Fibroblast of skin of abdomen (primary cell): Measurements from ENCODE around the gene LRRC2.
"Not testable (repeated sequence)": the region's sequence is repeated elsewhere in the genome, so short reads cannot be mapped to it uniquely, and the experiment has no call there.

Experiments used
- DNase-seq: peaks from one replicate; pipeline ENCODE4 v3.0.0-alpha.2; 2013

LRRC2 gene

DNA sequence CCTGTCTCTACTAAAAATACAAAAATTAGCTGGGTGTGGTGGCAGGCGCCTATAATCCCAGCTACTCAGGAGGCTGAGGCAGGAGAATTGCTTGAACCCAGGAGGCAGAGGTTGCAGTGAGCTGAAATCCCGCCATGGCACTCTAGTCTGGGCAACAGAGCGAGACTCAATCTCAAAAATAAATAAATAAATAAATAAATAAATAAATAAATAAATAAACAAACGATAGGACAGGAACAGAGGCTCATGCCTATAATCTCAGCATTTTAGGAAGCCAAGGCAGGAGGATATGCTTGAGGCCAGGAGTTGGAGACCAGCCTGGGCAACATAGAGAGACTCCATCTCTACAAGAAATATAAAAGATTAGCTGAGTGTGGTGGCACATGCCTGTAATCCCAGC, 43.9 kb downstream of the LRRC2 start:
- not testable (repeated sequence) for DNase-seq

DNA sequence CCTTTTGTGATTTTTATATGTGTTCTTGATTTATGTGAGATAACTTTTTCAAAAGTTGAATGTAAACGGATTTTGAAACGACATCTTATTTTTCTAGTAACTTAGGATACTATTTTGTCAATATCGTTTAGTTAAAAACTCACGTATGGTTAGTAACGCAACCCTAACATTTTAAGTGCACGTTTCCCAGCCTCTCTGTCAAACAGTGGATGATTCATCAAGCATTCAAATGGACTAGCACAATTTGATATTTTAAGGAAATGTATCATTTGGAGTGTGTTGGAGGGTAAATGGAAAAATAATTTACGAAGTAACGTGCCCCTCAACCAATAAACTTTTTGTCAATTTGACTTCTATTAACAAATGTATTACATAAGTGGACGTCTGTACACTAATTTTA, 45.0 kb downstream of the LRRC2 start:
- DNase-seq, result no peak

DNA sequence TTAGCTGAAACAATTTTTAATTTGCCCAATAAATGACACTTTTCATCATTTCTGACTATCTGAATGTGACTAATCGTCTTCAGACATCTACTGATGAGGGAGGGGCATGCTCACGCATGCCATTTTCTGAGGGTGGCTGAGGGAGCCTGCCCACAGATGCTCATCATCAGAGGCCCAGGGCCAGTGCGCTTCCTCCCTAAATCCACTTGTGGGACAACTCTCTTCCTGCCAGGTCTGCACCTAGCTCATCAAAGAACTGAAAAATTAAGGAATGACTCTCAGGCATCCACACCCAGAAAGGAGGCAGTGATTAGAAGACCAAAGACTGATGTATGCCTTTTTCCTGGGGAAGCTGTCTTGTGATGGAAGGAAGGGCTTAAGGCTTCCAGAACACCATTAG, 45.6 kb downstream of the LRRC2 start:
- no peak for DNase-seq

DNA sequence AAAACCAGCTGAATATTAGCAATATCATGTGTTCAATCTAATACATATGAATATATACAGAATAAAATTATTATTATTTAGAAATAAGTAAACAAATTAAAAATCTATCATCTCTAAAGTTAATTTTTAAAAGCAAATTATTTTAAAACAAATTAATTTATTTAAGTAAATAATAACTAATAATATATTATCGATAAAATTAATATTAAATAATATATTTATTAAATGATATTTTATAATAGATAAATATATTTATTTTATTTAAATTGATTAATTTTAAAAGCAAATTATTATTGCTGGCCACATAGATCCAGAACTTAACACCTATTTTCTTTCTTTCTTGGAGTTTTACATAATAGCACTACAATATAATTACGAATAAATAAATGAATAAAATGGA, 46.1 kb downstream of the LRRC2 start:
- DNase-seq, result no peak

DNA sequence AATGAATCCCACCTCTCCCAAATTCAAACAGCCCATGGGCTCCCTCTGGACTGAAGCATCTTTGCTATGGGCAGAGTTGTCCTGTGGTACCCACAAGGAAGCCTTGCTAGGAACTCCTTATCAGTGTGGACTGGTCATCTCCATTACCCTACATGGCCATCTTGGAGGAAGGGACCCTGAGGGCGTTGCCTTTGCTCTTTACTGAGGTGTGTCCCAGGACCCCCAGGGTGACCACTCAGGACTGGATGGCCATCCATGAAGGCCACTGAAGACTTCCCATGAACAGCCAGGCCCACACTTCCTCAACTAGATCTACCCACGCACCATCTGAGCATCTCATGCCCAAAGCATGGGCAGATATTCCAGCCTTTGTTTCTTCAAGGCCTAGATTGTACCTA, 48.3 kb downstream of the LRRC2 start:
- DNase-seq, result no peak

DNA sequence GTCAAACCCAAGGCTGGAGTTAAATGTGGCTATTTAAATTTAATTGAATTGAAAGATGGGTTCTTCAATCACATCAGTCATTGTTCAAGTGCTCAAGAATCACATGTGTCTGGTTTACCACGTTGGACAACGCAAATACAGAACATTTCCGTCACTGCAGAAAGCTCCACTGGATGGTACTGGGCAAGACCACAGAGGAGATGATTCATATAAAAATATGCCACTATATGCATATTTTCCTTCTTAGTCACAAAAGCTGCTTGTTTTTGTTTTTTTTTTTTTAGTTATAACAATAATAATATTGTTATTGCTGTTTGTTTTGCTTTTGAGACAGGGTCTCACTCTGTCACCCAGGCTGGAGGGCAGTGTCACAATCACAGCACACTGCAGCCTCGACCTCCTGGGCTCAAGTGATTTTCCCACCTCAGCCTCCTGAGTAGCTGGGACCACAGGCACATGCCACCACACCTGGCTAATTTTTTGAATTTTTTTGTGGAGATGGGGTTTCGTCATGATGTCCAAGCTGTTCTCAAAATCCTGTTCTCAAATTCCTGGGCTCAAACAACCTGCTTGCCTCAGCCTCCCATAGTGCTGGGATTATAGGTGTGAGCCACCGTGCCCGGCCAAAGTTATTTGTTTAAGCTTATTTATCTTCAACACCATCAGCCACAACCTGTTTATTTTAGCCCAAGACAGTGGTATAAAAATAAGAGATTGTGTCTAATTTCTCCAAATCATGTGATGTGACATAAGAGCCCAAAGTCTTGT, 48.9 kb downstream of the LRRC2 start:
- DNase-seq, result peak; percentile 72

DNA sequence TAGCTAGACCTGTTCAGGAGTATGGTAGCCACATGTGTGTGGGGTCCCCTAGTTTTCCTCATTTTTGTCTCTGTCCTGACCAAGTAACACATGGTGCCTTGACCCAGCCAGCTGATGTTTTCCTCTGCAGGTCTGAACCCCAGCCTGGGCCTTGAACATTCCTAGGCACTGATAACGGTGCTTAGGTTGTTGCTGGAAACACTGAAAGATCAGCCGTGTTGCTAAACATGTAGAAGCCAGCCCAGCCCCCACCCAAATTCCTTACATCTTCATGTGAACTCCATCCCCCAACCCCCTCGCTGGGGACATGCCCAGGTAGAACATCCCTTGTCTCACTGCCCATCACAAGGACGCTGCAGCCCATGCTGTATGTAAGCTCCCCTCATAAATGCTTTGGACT, 49.6 kb downstream of the LRRC2 start:
- DNase-seq, result no peak

DNA sequence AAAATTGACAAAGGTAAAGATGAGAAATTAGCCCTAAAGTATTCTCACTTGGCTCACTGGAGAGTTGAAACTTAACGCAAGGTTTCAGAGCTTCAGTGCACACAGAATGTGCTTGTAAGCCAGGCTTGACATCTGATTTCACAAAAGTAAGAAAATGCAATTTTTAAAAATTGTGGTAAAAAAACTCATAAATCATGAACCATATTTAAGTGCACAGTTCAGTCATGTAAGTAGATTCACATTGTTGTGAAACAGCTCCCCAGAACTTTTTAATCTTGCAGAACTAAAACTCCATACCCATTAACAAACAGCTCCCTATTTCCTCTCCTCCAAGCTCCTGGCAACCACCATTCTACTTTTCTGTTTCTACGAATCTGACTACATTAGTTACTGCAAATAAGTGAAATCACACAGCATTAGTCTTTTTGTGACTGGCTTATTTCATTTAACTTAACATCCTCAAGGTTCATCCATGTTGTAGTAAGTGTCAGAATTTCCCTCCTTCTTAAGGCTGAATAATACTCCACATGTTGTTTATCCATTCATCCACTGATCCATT, 53.8 kb downstream of the LRRC2 start:
- DNase-seq, result no peak

DNA sequence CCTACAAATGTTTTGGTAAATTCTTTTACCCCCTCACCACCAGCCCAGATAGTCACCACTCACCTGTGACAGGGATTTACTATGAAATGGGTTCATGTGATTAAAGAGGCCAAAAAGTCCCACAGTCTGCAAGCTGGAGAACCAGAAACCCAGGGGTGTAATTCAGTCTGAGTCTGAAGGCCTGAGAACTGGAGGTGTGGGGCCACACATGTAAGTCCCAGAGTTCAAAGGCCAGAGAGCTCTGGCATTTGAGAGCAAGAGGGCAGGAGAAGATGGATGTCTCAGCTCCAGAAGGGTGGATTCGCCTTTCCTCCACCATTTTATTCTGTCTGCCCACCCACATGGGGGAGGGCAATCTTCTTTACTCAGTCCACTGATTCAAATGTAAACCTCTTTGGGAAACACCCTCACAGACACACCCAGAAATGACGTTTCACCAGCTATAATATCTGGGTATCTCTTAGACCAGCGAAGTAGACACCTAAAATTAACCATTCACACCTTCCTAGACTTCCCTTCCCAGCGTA, 56.4 kb downstream of the LRRC2 start:
- DNase-seq, result no peak

DNA sequence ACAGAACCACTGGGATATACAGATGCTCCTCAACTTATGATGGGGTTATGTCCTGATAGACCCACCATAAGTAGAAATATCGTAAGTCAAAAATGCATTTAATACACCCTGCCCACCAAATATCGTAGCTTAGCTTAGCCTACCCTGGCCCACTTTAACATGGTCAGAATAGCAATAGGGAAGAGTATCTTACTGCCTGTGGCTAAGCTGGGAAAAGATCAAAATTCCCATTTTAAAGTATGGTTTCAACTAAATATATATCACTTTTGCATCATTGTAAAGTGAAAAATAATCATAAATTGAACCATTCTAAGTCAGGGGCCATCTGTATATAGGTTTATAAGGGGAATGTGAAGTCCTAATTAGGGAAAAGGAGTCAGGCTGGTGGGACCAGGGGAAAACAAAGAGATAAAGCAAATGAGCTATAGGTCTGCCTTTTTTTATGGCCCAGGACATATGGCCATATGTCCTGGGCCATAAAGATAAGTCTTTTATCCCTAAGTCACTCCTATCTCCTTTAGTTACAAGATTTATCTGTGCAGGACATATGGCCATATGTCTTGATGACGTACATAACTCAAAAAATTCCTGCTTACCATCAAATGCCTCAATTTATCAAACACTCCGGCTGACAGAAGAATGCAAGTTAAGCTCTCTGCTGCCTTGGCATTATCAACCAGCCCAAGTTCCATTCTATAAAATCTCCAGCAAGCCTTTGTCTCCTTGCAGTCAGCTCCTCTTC, 57.1 kb downstream of the LRRC2 start:
- DNase-seq, result peak; percentile 38

DNA sequence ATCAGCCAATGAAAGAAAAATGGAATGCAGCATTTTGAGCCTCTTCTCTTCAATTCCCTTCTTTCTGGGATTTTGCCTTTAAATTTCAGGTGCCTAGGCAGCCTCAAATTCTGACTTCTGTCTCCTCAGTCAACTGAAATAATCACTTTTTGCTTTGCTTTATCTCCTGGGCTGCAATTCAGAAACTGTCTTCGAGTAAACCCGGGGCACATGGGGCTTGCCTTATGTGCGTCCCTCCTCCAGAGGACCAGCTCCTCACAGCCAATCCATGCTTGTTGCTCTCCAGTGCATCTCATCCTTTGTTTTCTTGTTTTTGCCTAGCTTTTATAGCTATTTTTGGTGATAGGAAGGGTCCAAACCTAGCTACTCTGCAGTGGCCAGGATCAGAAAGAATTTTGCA, 59.6 kb downstream of the LRRC2 start:
- DNase-seq, result no peak

DNA sequence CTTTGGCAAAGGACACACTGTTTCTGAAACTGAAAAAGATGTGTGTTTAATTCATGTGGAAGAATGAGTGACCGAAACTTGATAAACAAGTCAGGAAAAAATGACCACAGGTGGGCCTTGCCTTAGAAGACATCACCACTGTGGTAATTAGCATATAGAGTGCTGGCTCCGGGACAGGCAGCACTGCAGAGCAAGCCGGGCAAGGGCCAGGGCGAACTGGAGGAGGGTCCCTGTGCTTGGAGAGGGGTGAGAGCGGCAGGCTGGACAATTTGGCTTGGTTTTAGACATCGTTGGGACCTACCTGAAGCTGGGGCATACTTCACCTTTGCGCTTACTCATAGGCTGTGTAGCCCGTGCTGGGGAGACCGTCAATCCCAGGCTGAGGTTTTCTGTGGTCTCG, 60.1 kb downstream of the LRRC2 start:
- no peak for DNase-seq

DNA sequence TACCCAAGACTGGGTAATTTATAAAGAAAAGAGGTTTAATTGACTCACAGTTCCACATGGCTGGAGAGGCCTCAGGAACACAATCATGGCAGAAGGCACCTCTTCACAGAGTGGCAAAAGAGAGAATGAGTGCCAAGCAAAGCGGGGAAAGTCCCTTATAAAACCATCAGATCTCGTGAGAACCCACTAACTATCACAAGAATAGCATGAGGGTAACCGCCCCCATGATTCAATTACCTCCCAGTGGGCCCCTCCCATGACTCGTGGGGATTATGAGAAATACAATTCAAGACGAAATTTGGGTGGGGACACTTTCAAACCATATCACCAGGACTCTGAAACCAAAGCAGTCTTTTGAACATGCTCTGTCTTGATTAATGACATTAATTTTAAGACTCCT, 61.3 kb downstream of the LRRC2 start:
- DNase-seq, result no peak

DNA sequence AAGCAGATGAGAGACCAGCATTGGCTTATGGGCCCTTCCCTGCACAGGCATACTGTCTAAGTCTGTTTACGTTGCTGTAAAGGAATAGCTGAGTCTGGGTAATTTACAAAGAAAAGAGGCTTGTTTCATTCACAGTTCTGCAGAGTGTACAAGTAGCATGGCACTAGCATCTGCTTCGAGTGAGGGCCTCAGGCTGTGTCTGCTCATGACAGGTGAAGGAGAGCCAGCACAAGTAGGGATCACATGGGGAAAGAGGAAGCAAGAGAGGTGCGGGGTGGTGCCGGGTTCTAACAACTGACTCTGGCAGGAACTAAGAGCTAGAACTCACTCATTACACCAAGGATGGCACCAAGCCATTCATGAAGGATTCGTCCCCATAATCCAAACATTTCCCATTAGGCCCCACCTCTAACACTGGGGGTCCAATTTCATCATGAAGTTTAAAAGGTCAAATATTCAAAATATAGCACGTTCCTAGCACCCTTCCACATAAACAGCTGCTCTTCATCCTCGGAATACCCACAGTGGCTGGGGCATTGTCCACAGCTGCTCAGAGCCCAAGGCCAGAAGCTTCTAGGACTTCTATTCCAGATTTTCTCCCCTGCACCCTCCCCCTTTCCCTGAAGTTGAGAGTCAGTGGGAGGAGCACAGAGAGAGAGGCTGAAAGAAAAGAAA, 62.8 kb downstream of the LRRC2 start:
- DNase-seq, result no peak

DNA sequence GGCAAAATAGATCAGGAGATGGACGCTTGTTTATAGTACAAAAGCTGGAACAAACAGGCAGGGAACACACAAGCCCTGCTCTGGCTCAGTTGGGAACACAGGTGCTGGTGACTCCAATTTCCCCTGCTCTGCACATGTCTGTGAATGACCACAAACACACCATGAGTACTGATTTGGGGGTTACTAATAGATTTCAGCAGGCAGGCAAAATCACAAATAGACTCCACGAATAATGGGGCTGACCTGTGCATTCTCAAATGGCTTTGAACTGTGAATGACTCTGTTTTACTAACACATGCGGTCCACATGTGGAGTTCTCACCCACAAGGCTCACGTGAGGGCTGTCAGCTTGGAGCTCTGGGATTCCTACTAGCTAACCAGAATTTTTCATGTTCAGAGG, 64.4 kb downstream of the LRRC2 start:
- peak; percentile 69 for DNase-seq

DNA sequence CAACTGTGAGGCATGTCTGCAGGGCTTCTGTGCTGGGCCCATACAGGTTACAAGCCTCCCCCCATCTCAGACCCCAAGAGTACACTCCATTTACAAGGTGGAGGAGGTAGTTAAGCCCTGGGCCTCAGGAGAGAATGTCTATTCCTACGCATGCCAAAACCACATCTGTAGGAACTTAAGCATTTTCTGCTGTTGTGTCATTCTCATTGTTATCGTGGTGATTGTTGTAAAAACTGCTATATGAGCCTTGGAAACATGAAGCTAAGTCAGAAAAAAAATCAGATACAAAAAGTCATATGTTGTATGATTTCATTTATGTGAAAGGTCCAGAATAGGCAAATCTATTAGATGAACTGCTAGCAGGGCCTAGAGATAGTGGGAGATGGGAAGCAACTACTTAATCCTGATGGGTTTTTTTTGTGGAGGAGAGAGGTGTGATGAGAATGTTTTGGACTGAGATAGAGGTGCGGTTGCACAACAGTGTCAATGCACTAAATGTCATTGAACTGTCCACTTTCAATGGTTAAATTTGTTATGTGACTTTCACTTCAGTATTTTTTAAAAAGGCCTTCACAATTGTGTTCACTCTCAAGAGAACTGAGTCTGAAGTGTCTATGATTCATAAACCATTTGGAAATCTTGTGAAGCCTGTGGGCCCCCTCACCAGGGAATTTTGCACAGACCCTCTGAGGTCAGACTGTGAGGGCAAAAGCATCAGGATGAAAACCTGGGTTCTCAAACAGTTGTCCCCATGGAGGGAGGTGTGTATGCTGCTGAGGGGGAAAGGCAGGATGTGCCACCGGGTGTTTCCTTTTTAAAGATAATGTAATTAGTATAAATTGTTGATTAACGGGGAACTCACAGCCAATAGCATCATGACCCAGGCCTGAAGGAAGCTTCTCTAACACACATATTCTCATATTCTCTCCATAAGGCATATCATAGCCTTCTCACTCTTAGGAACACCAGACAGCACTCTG, 65.2 kb downstream of the LRRC2 start:
- DNase-seq, result peak; percentile 79

DNA sequence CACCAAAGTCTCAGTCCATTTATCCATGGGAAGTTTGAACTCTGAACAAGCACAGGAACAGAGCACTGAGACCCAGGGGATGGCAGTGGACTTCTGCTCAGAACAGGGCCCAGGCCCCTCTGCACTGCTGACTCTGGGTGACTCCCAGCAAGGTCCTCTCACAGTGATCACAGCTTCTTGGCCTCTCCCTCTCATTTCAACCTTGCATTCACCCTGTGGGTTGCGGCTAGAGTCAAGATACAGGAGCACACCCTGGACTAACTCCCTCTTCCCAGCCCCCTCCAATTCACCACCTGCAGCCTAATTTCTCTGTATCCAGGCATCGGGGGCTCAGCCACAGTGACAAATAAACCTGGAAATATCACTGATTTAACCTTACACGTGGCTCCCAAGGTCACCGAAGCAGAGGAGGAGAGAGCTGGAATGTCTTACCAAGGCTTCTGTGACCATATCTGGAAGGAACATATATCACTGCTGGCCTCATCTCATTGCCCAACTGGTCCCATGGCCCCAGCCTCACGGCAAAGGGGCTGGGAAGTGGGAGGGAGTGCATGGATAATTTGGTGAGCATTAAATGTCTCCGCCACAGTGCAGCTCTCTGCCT, 67.1 kb downstream of the LRRC2 start:
- no peak for DNase-seq

DNA sequence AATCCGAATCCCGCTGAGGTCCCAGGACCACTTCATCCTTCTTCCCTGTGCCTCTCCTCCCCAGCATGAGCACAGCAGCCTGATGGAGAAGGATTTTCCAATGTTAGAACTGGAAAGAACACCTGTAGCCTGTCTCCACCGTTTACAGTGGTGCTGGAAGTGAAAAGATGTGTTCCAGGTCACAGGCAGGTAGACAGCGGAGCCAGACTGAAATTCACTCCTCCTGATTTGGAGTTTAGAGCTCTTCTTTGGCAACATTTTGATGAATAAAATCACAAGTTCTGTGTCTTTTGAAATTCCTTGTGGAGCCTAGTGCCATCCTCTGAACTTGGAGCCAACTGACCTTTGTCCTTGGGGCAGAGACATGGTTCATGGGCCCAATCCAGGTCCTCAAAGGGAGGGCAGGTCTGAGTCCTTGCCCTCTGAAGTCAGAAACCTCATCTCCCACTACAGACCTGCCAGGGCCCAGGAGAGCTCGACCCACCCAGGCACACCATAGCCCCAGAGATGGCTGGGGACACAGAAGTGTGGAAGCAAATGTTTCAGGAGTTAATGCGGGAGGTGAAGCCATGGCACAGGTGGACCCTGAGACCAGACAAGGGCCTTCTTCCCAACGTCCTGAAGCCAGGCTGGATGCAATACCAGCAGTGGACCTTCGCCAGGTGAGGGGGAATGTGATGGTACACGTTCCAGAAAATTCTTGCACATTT, 68.4 kb downstream of the LRRC2 start, which contains the start of gene RTP3:
TSS of gene RTP3 (plus strand) at position 421 of the 710 bp plus-strand sequence. CDS start at position 508, 87 bp downstream.
- no peak for DNase-seq

DNA sequence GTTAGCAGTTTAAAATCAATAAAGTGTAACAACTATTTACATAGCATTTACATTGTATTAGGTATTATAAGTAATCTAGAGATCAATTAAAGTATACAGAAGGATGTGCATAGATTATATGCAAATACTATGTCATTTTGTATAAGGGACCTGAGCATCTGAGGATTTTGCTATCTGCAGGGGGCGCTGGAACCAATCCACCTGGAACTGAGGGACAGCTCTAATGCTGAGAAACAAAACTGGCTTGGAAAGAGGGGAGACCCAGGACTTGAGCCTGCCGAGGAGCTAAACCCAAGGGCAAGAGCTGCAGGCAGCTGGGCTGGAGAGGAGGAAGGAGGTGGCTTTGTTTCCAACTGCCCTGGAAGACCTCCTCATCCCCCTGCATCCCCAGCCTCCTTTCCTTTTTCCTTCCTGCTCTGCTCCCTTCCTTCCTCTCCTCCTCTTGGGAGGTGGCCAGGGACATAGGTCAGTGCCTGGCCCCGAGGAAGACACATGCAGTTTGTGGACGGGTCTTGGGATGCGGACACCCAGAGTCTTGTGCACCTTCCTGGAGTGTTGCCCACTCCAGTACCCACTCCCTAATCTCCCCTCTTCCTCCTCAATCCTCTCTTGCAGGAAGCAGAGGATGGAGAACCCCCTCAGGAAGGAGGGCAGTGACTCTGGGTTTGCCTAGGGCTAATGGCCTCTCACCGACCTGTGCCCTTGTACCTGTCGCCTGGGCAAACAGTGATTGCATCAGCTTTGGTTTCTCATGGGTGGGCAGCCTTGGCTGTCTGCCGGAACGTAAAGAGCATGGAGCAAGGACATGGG, 69.2 kb downstream of the LRRC2 start:
- no peak for DNase-seq
